NB4 (cell line): ENCODE measurements around the gene OR6C2.
"Not testable (repeated sequence)": the region's sequence is repeated elsewhere in the genome, so short reads cannot be mapped to it uniquely, and the experiment has no call there.

Source experiments
- CTCF ChIP-seq: IDR thresholded peaks from one replicate; pipeline ENCODE4 v1.5.1; 2012; ENCODE audit warnings: low read depth, low read length
- POLR2A ChIP-seq: IDR thresholded peaks from 2 replicates; pipeline ENCODE4 v1.6.1; 2011; ENCODE audit warnings: mild to moderate bottlenecking; ENCODE audit not compliant: insufficient read length; ENCODE audit errors: extremely low read depth

DNA sequence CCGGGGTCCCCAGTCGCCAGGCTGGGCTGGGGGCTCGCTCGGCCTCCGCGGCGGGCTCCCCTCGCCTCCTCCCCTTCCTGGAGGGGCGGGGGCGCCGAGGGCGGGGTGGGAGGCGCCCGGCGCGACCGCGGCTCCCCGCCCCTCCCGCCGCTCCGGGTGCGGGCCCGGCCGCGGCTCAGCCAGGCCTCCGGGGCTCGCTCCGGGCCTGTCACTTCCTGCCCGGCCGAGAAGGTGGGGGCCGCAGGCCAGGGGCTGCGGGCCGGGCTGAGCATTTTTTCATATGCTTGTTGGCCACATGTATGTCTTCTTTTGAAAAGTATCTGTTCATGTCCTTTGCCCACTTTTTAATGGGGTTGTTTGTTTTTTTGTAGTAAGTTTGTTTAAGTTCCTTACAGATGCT, 29.0 kb upstream of the OR6C2 start:
- not testable (repeated sequence) for TF ChIP-seq POLR2A, CTCF
